Mesenchymal stem cell (in vitro differentiated cells and primary cell): ENCODE results near the gene GSTM5.
A peak's percentile ranks its signal among the peaks of the same experiment; 100 is the strongest.

ENCODE experiments used
- DNase-seq: peaks from one replicate; pipeline ENCODE4 v3.0.0-alpha.2; 2013
- H2AFZ ChIP-seq: one replicate; pipeline ENCODE4 v1.6.1; 2013; ENCODE audit warnings: low read depth, mild to moderate bottlenecking, control low read depth, inconsistent platforms, low read length, moderate library complexity
- H2AK5ac ChIP-seq: 2 replicates; pipeline ENCODE4 v1.6.1; 2013; ENCODE audit warnings: low read length, moderate library complexity, mild to moderate bottlenecking, inconsistent platforms; ENCODE audit not compliant: severe bottlenecking
- H2BK120ac ChIP-seq: one replicate; pipeline ENCODE4 v1.6.1; 2013; ENCODE audit warnings: low read depth, mild to moderate bottlenecking, inconsistent platforms, low read length, moderate library complexity
- H2BK12ac ChIP-seq, 2 experiments: one replicate each; pipeline ENCODE4 v1.6.1; 2013; ENCODE audit warnings: inconsistent platforms in 2 of 2, low read length in 2 of 2, mild to moderate bottlenecking in 2 of 2, moderate library complexity in 2 of 2, control low read depth in 1 of 2
- H2BK15ac ChIP-seq: one replicate; pipeline ENCODE4 v1.6.1; 2013; ENCODE audit warnings: mild to moderate bottlenecking, low read depth, inconsistent platforms; ENCODE audit not compliant: poor library complexity, severe bottlenecking
- H2BK5ac ChIP-seq: 2 replicates; pipeline ENCODE4 v1.6.1; 2013; ENCODE audit warnings: low read depth, mild to moderate bottlenecking, low read length, control low read depth, inconsistent platforms; ENCODE audit not compliant: poor library complexity, severe bottlenecking
- H3K14ac ChIP-seq, 2 experiments: one replicate each; pipeline ENCODE4 v1.6.1; 2013; ENCODE audit warnings: inconsistent platforms in 2 of 2, low read length in 2 of 2, control low read depth in 1 of 2, mild to moderate bottlenecking in 1 of 2, moderate library complexity in 1 of 2
- H3K18ac ChIP-seq, 2 experiments: one replicate each; pipeline ENCODE4 v1.6.1; 2013; ENCODE audit warnings: inconsistent platforms in 2 of 2, low read length in 2 of 2, control low read depth in 1 of 2, low read depth in 1 of 2, mild to moderate bottlenecking in 1 of 2
- H3K23ac ChIP-seq, 2 experiments: one replicate each; pipeline ENCODE4 v1.6.1; 2013; ENCODE audit warnings: inconsistent platforms in 2 of 2, low read length in 2 of 2, mild to moderate bottlenecking in 2 of 2, moderate library complexity in 2 of 2, control low read depth in 1 of 2
- H3K27ac ChIP-seq: 2 replicates; pipeline ENCODE4 v1.5.1; 2013; ENCODE audit warnings: mild to moderate bottlenecking, moderate library complexity, low read length, control low read depth, inconsistent platforms; ENCODE audit not compliant: poor library complexity, severe bottlenecking
- H3K27me3 ChIP-seq, 2 experiments: 2 replicates each; pipeline versions ENCODE4 v1.6.1 to v1.7.0; 2013; ENCODE audit warnings: low read length in 2 of 2, mild to moderate bottlenecking in 2 of 2, moderate library complexity in 2 of 2, control low read depth in 1 of 2, inconsistent platforms in 1 of 2; ENCODE audit not compliant: control insufficient read depth in 1 of 2, insufficient read depth in 1 of 2
- H3K36me3 ChIP-seq, 2 experiments: 2 replicates each; pipeline versions ENCODE4 v1.6.1 to v1.7.0; 2013; ENCODE audit warnings: low read length in 2 of 2, control low read depth in 1 of 2, inconsistent platforms in 1 of 2, low read depth in 1 of 2, mild to moderate bottlenecking in 1 of 2; ENCODE audit not compliant: insufficient read depth in 2 of 2, control insufficient read depth in 1 of 2
- H3K4ac ChIP-seq, 2 experiments: one replicate each; pipeline ENCODE4 v1.6.1; 2013; ENCODE audit warnings: inconsistent platforms in 2 of 2, low read length in 2 of 2, mild to moderate bottlenecking in 2 of 2, moderate library complexity in 2 of 2, control low read depth in 1 of 2, low read depth in 1 of 2
- H3K4me1 ChIP-seq: 2 replicates; pipeline ENCODE4 v1.6.1; 2013; ENCODE audit warnings: low read depth, low read length, control low read depth; ENCODE audit not compliant: control insufficient read depth, insufficient read depth
- H3K4me2 ChIP-seq: 2 replicates; pipeline ENCODE4 v1.6.1; 2013; ENCODE audit warnings: low read length, mild to moderate bottlenecking, inconsistent platforms; ENCODE audit not compliant: poor library complexity, severe bottlenecking
- H3K4me3 ChIP-seq, 2 experiments: 2 replicates each; pipeline versions ENCODE4 v1.5.1 to v1.7.0; 2013; ENCODE audit warnings: low read length in 2 of 2, mild to moderate bottlenecking in 2 of 2, control low read depth in 1 of 2, low read depth in 1 of 2; ENCODE audit not compliant: insufficient read depth in 1 of 2
- H3K79me1 ChIP-seq: replicated peaks from 2 replicates; pipeline ENCODE4 v1.6.1; 2013; ENCODE audit warnings: mild to moderate bottlenecking, control low read depth, low read length, inconsistent platforms; ENCODE audit not compliant: poor library complexity, severe bottlenecking
- H3K9ac ChIP-seq: 2 replicates; pipeline ENCODE4 v1.7.0; 2013; ENCODE audit warnings: mild to moderate bottlenecking, low read length, moderate library complexity
- H3K9me3 ChIP-seq: 2 replicates; pipeline ENCODE4 v1.7.0; 2013; ENCODE audit warnings: mild to moderate bottlenecking, low read length; ENCODE audit not compliant: control insufficient read depth
- H4K8ac ChIP-seq: one replicate; pipeline ENCODE4 v1.6.1; 2013; ENCODE audit warnings: inconsistent platforms, mild to moderate bottlenecking, low read length, moderate library complexity
- H4K91ac ChIP-seq: one replicate; pipeline ENCODE4 v1.6.1; 2013; ENCODE audit warnings: mild to moderate bottlenecking, low read length, inconsistent platforms
- WGBS: methylation state at CpG from one replicate; pipeline ENCODE4 v1.1.7; 2013; ENCODE audit warnings: mixed read lengths; 5-methylcytosine and 5-hydroxymethylcytosine counted together

Gene GSTM5

DNA sequence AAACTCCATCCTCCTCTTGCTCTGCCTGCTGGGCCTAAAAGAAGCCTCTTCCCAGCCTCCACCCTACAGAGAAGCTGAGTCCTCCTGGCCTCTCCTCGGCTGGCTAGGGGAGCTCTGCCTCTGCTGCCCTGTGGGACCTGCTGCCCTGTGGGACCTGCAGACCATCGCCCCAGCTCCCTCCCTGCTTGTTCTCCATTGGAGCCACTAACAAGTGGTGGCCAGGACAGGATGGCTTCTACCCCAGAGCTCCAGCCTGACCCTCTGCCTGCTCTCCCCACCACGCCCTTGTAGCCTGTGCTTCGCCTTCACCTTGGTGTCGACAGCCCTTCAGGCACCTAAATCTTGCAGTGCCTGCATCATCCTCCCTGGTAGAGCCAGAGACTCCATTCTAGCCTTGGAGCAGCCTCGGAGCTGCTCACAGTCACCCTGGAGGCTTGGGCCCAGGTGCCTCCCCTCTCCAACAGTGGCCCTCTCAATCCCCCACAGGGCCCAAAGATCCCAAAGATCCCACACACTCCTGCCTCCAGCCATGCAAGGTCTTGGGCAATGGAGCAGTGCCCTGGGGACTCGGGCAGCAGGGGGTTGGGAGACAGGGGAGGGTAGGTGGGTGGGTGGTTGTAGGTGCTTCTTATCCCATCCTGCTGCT lies 48.7 kb downstream of the GSTM5 start:
- Histone ChIP-seq H2AFZ (no peak overlapping the region), H4K91ac (peak overlapping the region; percentile 65), H2BK5ac (no peak overlapping the region), H2BK120ac (no peak overlapping the region), H4K8ac (peak overlapping the region; percentile 16), H3K4me2 (no peak overlapping the region), H3K27ac (no peak overlapping the region), H3K36me3 (no peaks in the 10 kb centered on the region), H3K79me1 (no peaks in the 10 kb centered on the region), H3K23ac (no peak overlapping the region), H2BK12ac (peak overlapping the region in 1 of 2 experiments; percentile 38), H3K14ac (peak overlapping the region in 1 of 2 experiments; percentile 23), H2AK5ac (no peak overlapping the region), H3K9ac (no peak overlapping the region), H2BK15ac (peak overlapping the region; percentile 62), H3K4me3 (no peak overlapping the region), H3K4ac (peak overlapping the region in 1 of 2 experiments; percentile 13), H3K18ac (peak overlapping the region; percentile 11 to 61), H3K27me3 (peaks cover 2 to 6% of the 10 kb centered on the region in 2 experiments), H3K4me1 (no peaks in the 10 kb centered on the region), H3K9me3 (no peaks in the 10 kb centered on the region)
- WGBS, result 85% methylated on average over 6 of the region's 7 CpGs
- DNase-seq, result no peak

DNA sequence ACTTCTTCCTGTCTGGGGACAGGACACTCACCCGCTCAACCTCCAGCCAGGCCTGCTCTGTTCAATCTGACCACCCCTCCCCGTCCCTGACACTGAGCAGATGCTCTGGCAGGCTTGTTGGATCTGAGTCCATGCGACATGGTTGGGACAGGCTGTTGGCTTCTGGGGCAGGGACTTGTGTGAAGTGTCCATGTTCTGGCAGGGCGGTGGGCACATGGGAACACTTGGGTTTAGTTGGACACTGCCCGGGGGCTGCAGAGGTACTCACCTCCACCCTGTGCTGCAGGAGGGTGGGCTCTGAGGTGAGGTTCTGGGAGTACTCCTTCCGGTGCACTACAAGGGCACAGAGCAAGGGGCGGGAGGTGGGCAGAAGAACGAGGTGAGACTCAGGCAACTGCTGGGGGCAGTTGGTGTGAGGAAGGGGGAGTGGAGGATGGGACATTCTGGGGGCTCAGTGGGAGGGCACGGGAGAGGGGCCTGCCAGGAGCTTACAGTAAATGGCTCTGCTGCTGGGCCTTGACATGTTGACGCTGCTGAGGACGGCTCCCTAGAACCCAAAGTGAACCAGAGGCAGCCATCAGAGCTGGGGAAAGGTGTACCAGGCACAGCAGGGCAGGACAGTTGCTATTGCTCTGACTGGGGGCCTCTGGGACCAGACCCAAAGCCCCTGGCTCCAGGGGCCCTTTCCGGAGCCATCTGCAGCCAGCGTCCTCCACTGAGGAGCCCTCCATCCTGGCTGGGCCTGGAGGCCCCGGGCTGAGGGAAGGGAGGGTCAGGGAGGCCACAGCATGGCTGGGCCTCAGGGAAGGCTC lies 49.4 kb downstream of the GSTM5 start:
- Histone ChIP-seq H3K4me3 (no peak overlapping the region), H3K18ac (peak overlapping the region in 1 of 2 experiments; percentile 48), H3K27ac (no peak overlapping the region), H2BK12ac (peak overlapping the region; percentile 7 to 37), H2AK5ac (no peak overlapping the region), H2BK120ac (no peak overlapping the region), H3K4me2 (no peak overlapping the region), H3K27me3 (peaks cover 7 to 13% of the 10 kb centered on the region in 2 experiments), H2BK15ac (peak overlapping the region; percentile 84), H4K91ac (peak overlapping the region; percentile 63), H3K4me1 (no peaks in the 10 kb centered on the region), H3K36me3 (no peaks in the 10 kb centered on the region), H3K9ac (no peak overlapping the region), H3K4ac (peak overlapping the region in 1 of 2 experiments; percentile 41), H3K14ac (no peak overlapping the region), H3K23ac (no peak overlapping the region), H2AFZ (no peak overlapping the region), H4K8ac (peak overlapping the region; percentile 57), H2BK5ac (no peak overlapping the region), H3K9me3 (no peaks in the 10 kb centered on the region), H3K79me1 (no peaks in the 10 kb centered on the region)
- peak; percentile 52 for DNase-seq
- 76% methylated on average over 13 of the region's 14 CpGs for WGBS

GRCh38 chr1:109762039-109762585 lies 50.1 kb downstream of the GSTM5 start:
- no peak overlapping the region for H3K14ac ChIP-seq
- H2AFZ ChIP-seq, result no peak overlapping the region
- no peak overlapping the region for H2BK120ac ChIP-seq
- H3K4me3 ChIP-seq, result no peak overlapping the region
- no peak overlapping the region for H2BK5ac ChIP-seq
- no peaks in the 10 kb centered on the region for H3K9me3 ChIP-seq
- no peaks in the 10 kb centered on the region for H3K4me1 ChIP-seq
- H3K27ac ChIP-seq, result no peak overlapping the region
- peak overlapping the region; percentile 74 for H4K91ac ChIP-seq
- H3K27me3 ChIP-seq, result peaks cover 7 to 13% of the 10 kb centered on the region in 2 experiments
- DNase-seq, result no peak
- peak overlapping the region in 1 of 2 experiments; percentile 3 for H3K18ac ChIP-seq
- H3K36me3 ChIP-seq, result no peaks in the 10 kb centered on the region
- no peak overlapping the region for H2AK5ac ChIP-seq
- H3K9ac ChIP-seq, result no peak overlapping the region
- peak overlapping the region in 1 of 2 experiments; percentile 41 for H3K4ac ChIP-seq
- no peak overlapping the region for H4K8ac ChIP-seq
- no peak overlapping the region for H3K4me2 ChIP-seq
- no peak overlapping the region for H3K23ac ChIP-seq
- no peaks in the 10 kb centered on the region for H3K79me1 ChIP-seq
- peak overlapping the region; percentile 23 to 34 for H2BK12ac ChIP-seq
- WGBS, result 93% methylated on average over 7 of the region's 7 CpGs
- peak overlapping the region; percentile 56 for H2BK15ac ChIP-seq
